Measurements from ENCODE around the gene HSPA9.

HSPA9 gene

GRCh38 chr5:138573223-138573622, 2.0 kb downstream of the HSPA9 start:
- TF ChIP-seq TAF1 (IDR thresholded peaks at IDR 0.05; ENCODE audit: borderline replicate concordance, insufficient read depth, low read length): no peak
- no peak for TF ChIP-seq FOXP2 (optimal IDR thresholded peaks at IDR 0.05; ENCODE audit: borderline replicate concordance, extremely low read depth, extremely low read length, insufficient read depth)
- TF ChIP-seq SIN3A (IDR thresholded peaks at IDR 0.05; ENCODE audit: borderline replicate concordance, insufficient read depth, low read length): no peak
- TF ChIP-seq REST (IDR thresholded peaks at IDR 0.05; ENCODE audit: insufficient read depth in 1 of 2, low read depth in 2 of 2, low read length in 2 of 2): no peak

- TF ChIP-seq FOXP2 (optimal IDR thresholded peaks at IDR 0.05; ENCODE audit: borderline replicate concordance, extremely low read depth, extremely low read length, insufficient read depth): no peak
- TF ChIP-seq SIN3A (IDR thresholded peaks at IDR 0.05; ENCODE audit: borderline replicate concordance, insufficient read depth, low read length): no peak
- TF ChIP-seq REST (IDR thresholded peaks at IDR 0.05; ENCODE audit: insufficient read depth in 1 of 2, low read depth in 2 of 2, low read length in 2 of 2): no peak
- TF ChIP-seq POLR2AphosphoS5 (IDR thresholded peaks at IDR 0.05; ENCODE audit: low read depth, low read length): no peak
These were observed 4.3 kb downstream of the HSPA9 start for GRCh38 chr5:138570871-138571270.

GRCh38 chr5:138569782-138570181, 5.4 kb downstream of the HSPA9 start:
- no peak for TF ChIP-seq POLR2AphosphoS5 (IDR thresholded peaks at IDR 0.05; ENCODE audit: low read depth, low read length)
- no peak for TF ChIP-seq FOXP2 (optimal IDR thresholded peaks at IDR 0.05; ENCODE audit: borderline replicate concordance, extremely low read depth, extremely low read length, insufficient read depth)
- TF ChIP-seq REST (IDR thresholded peaks at IDR 0.05; ENCODE audit: insufficient read depth in 1 of 2, low read depth in 2 of 2, low read length in 2 of 2): no peak
- TF ChIP-seq SIN3A (IDR thresholded peaks at IDR 0.05; ENCODE audit: borderline replicate concordance, insufficient read depth, low read length): no peak

GRCh38 chr5:138568061-138568824, 7.0 kb downstream of the HSPA9 start:
- no peak for TF ChIP-seq FOXP2 (optimal IDR thresholded peaks at IDR 0.05; ENCODE audit: borderline replicate concordance, extremely low read depth, extremely low read length, insufficient read depth)
- TF ChIP-seq REST (IDR thresholded peaks at IDR 0.05; ENCODE audit: insufficient read depth in 1 of 2, low read depth in 2 of 2, low read length in 2 of 2): no peak
- no peak for TF ChIP-seq TAF1 (IDR thresholded peaks at IDR 0.05; ENCODE audit: borderline replicate concordance, insufficient read depth, low read length)
- TF ChIP-seq POLR2AphosphoS5 (IDR thresholded peaks at IDR 0.05; ENCODE audit: low read depth, low read length): no peak
- TF ChIP-seq SIN3A (IDR thresholded peaks at IDR 0.05; ENCODE audit: borderline replicate concordance, insufficient read depth, low read length): no peak

- no peak for TF ChIP-seq POLR2AphosphoS5 (IDR thresholded peaks at IDR 0.05; ENCODE audit: low read depth, low read length)
- no peak for TF ChIP-seq FOXP2 (optimal IDR thresholded peaks at IDR 0.05; ENCODE audit: borderline replicate concordance, extremely low read depth, extremely low read length, insufficient read depth)
- TF ChIP-seq TAF1 (IDR thresholded peaks at IDR 0.05; ENCODE audit: borderline replicate concordance, insufficient read depth, low read length): no peak
- TF ChIP-seq SIN3A (IDR thresholded peaks at IDR 0.05; ENCODE audit: borderline replicate concordance, insufficient read depth, low read length): no peak
- TF ChIP-seq REST (IDR thresholded peaks at IDR 0.05; ENCODE audit: insufficient read depth in 1 of 2, low read depth in 2 of 2, low read length in 2 of 2): no peak
These were observed 8.4 kb downstream of the HSPA9 start for GRCh38 chr5:138566792-138567191.
